ENCODE results near the gene TRIM31.

GRCh38 chr6:30062471-30063178, 50.3 kb downstream of the TRIM31 start:
- TF ChIP-seq CTCF (IDR thresholded peaks at IDR 0.05) (no peak), POLR2AphosphoS5 (IDR thresholded peaks at IDR 0.05) (no peak), POLR2A (IDR thresholded peaks at IDR 0.05; ENCODE audit: low read depth) (no peak), EP300 (IDR thresholded peaks at IDR 0.05) (no peak)

Measured in esophagus muscularis mucosa (tissue), 4 donors.